MM.1S (cell line): ENCODE measurements around the gene WHAMM.
"Not testable (repeated sequence)": the region's sequence is repeated elsewhere in the genome, so short reads cannot be mapped to it uniquely, and the experiment has no call there.

Experiments
- DNase-seq: peaks from one replicate; pipeline ENCODE4 v3.0.0-alpha.2; 2015
- H2AFZ ChIP-seq: fragments of 300-600 bp; sonication (generic); 2 replicates; pipeline ENCODE4 v1.6.0; 2016; ENCODE audit warnings: antibody characterized with exemption, low read length
- H3F3A ChIP-seq: fragments of 300-600 bp; sonication (generic); 2 replicates; pipeline ENCODE4 v1.6.1; 2016; ENCODE audit warnings: mild to moderate bottlenecking, antibody characterized with exemption, low read length, moderate library complexity, mixed read lengths; ENCODE audit not compliant: insufficient read depth
- H3K27ac ChIP-seq: fragments of 300-600 bp; sonication (generic); 2 replicates; pipeline ENCODE4 v1.5.1; 2016; ENCODE audit warnings: mild to moderate bottlenecking, low read length
- H3K27me3 ChIP-seq: fragments of 300-600 bp; sonication (generic); replicated peaks from 2 replicates; pipeline ENCODE4 v1.6.0; 2016; ENCODE audit warnings: low read length; ENCODE audit not compliant: insufficient read depth
- H3K36me3 ChIP-seq: fragments of 300-600 bp; sonication (generic); replicated peaks from 2 replicates; pipeline ENCODE4 v1.6.1; 2016; ENCODE audit warnings: mild to moderate bottlenecking, low read length, mixed read lengths; ENCODE audit not compliant: insufficient read depth
- H3K4me1 ChIP-seq: fragments of 300-600 bp; sonication (generic); 2 replicates; pipeline ENCODE4 v1.6.1; 2016; ENCODE audit warnings: low read length, mixed read lengths
- H3K4me2 ChIP-seq: fragments of 300-600 bp; sonication (generic); 2 replicates; pipeline ENCODE4 v1.6.0; 2016; ENCODE audit warnings: low read depth, low read length
- H3K4me3 ChIP-seq: fragments of 300-600 bp; sonication (generic); 2 replicates; pipeline ENCODE4 v1.5.1; 2016; ENCODE audit warnings: low read length, mixed read lengths
- H3K79me2 ChIP-seq: fragments of 300-600 bp; sonication (generic); 2 replicates; pipeline ENCODE4 v1.6.1; 2016; ENCODE audit warnings: mixed run types, low read length, mixed read lengths
- H3K9ac ChIP-seq: fragments of 300-600 bp; sonication (generic); 2 replicates; pipeline ENCODE4 v1.6.1; 2016; ENCODE audit warnings: low read length, mixed read lengths
- H3K9me2 ChIP-seq: fragments of 300-600 bp; sonication (generic); replicated peaks from 2 replicates; pipeline ENCODE4 v1.6.1; 2016; ENCODE audit warnings: mild to moderate bottlenecking, low read length, mixed read lengths; ENCODE audit not compliant: insufficient read depth
- H3K9me3 ChIP-seq: fragments of 300-600 bp; sonication (generic); replicated peaks from 2 replicates; pipeline ENCODE4 v1.6.1; 2016; ENCODE audit warnings: mild to moderate bottlenecking, low read length, mixed read lengths; ENCODE audit not compliant: insufficient read depth
- H4K20me1 ChIP-seq: fragments of 300-600 bp; sonication (generic); 2 replicates; pipeline ENCODE4 v1.6.1; 2016; ENCODE audit warnings: mild to moderate bottlenecking, low read length, moderate library complexity, mixed read lengths; ENCODE audit not compliant: insufficient read depth
- CTCF ChIP-seq: fragments of 300-600 bp; sonication (generic); IDR thresholded peaks from 2 replicates; pipeline ENCODE4 v1.5.1; 2016; ENCODE audit warnings: antibody characterized with exemption, low read length, mixed read lengths
- EZH2 ChIP-seq: fragments of 300-600 bp; sonication (generic); optimal IDR thresholded peaks from 2 replicates; pipeline ENCODE3; 2017; ENCODE audit warnings: low read depth, mild to moderate bottlenecking, antibody characterized with exemption, low read length, mixed read lengths
- EZH2phosphoT487 ChIP-seq: fragments of 300-600 bp; sonication (generic); IDR thresholded peaks from 2 replicates; pipeline ENCODE4 v1.6.1; 2018; ENCODE audit warnings: antibody characterized with exemption, low read length

Gene WHAMM

GRCh38 chr15:82810890-82811426 lies 1.5 kb downstream of the WHAMM start:
- Histone ChIP-seq H3K4me2 (peak overlapping the region; percentile 73), H3K9me3 (no peaks in the 10 kb centered on the region), H3K27me3 (no peaks in the 10 kb centered on the region), H3K27ac (peak overlapping the region; percentile 55; the same call in 1 of the 2 replicates), H3F3A (peaks cover 28% of the 10 kb centered on the region), H3K4me1 (peaks cover 28% of the 10 kb centered on the region), H3K9ac (peak overlapping the region; percentile 72), H3K9me2 (no peaks in the 10 kb centered on the region), H2AFZ (no peak overlapping the region), H3K4me3 (peak overlapping the region; percentile 89), H4K20me1 (peaks cover 33% of the 10 kb centered on the region), H3K79me2 (peaks cover 44% of the 10 kb centered on the region), H3K36me3 (peaks cover 6% of the 10 kb centered on the region)
- peak; percentile 77 for DNase-seq
- TF ChIP-seq EZH2phosphoT487 (no peak), CTCF (no peak), EZH2 (no peak)

GRCh38 chr15:82812994-82813393 lies 3.6 kb downstream of the WHAMM start:
- H3K36me3 ChIP-seq: peaks cover 6% of the 10 kb centered on the region
- peaks cover 15% of the 10 kb centered on the region for H3K4me1 ChIP-seq
- peaks cover 50% of the 10 kb centered on the region for H3K79me2 ChIP-seq
- no peaks in the 10 kb centered on the region for H3K9me3 ChIP-seq
- H4K20me1 ChIP-seq: peaks cover 33% of the 10 kb centered on the region
- H3K9ac ChIP-seq: no peak overlapping the region
- peaks cover 23% of the 10 kb centered on the region for H3F3A ChIP-seq
- H2AFZ ChIP-seq: no peak overlapping the region
- no peak overlapping the region for H3K27ac ChIP-seq
- no peaks in the 10 kb centered on the region for H3K27me3 ChIP-seq
- H3K9me2 ChIP-seq: no peaks in the 10 kb centered on the region
- DNase-seq: no peak
- no peak overlapping the region for H3K4me2 ChIP-seq
- H3K4me3 ChIP-seq: no peak overlapping the region
- TF ChIP-seq EZH2phosphoT487: no peak
- TF ChIP-seq CTCF: no peak
- no peak for TF ChIP-seq EZH2

- H3K4me1 ChIP-seq: no peaks in the 10 kb centered on the region
- peaks cover 9% of the 10 kb centered on the region for H3K36me3 ChIP-seq
- TF ChIP-seq EZH2 (no peak), EZH2phosphoT487 (no peak), CTCF (no peak)
- peaks cover 4% of the 10 kb centered on the region; the same call in 1 of the 2 replicates for H4K20me1 ChIP-seq
- H3K79me2 ChIP-seq: peaks cover 14% of the 10 kb centered on the region
- no peaks in the 10 kb centered on the region for H3K9me2 ChIP-seq
- H2AFZ ChIP-seq: no peak overlapping the region
- no peak overlapping the region for H3K27ac ChIP-seq
- no peak overlapping the region for H3K9ac ChIP-seq
- H3K27me3 ChIP-seq: no peaks in the 10 kb centered on the region
- no peaks in the 10 kb centered on the region for H3K9me3 ChIP-seq
- no peak for DNase-seq
- H3F3A ChIP-seq: no peaks in the 10 kb centered on the region
- no peak overlapping the region for H3K4me3 ChIP-seq
- H3K4me2 ChIP-seq: no peak overlapping the region
Measured at GRCh38 chr15:82820128-82820527, 10.7 kb downstream of the WHAMM start.

- not testable (repeated sequence) for H4K20me1 ChIP-seq, H3K27ac ChIP-seq, H3K9me3 ChIP-seq, H3F3A ChIP-seq, DNase-seq, H3K4me3 ChIP-seq, H3K4me2 ChIP-seq, H3K36me3 ChIP-seq, H3K9me2 ChIP-seq, H3K9ac ChIP-seq, H3K27me3 ChIP-seq, H2AFZ ChIP-seq, H3K79me2 ChIP-seq, H3K4me1 ChIP-seq
Measured at GRCh38 chr15:82821396-82821795, 12.0 kb downstream of the WHAMM start.

- not testable (repeated sequence) for H3K36me3 ChIP-seq, H3K4me3 ChIP-seq, H3K9me3 ChIP-seq, H3K79me2 ChIP-seq, H3K4me1 ChIP-seq, H3K9ac ChIP-seq, H3K27me3 ChIP-seq, H3F3A ChIP-seq, H4K20me1 ChIP-seq, H3K27ac ChIP-seq, DNase-seq, H2AFZ ChIP-seq, H3K9me2 ChIP-seq, H3K4me2 ChIP-seq
Measured at GRCh38 chr15:82821851-82822250, 12.4 kb downstream of the WHAMM start.
